Right cardiac atrium (tissue), 5 donors: ENCODE measurements around the gene METTL25. TPM values are rescaled to one million over a fixed set of nuclear protein-coding genes. Genes with fewer than 3 reads are reported as not detected.

Source experiments
- ATAC-seq, 2 donors: fragments of 200-7000 bp; cut with Tn5 transposase; one replicate each; pipeline versions ENCODE4 v1.8.0 to v1.9.1; 2020; ENCODE audit warnings: moderate library complexity in 2 of 2, mild to moderate bottlenecking in 1 of 2
- DNase-seq, 3 donors: peaks; one replicate each; pipeline ENCODE4 v3.0.0-alpha.2; 2020
- H3K27ac ChIP-seq: one replicate; pipeline ENCODE4 v1.5.1; 2013; ENCODE audit warnings: mild to moderate bottlenecking, low read length, control low read depth, moderate library complexity
- H3K27me3 ChIP-seq: one replicate; pipeline ENCODE4 v1.6.1; 2013; ENCODE audit not compliant: control insufficient read depth, insufficient read depth
- H3K4me1 ChIP-seq: one replicate; pipeline ENCODE4 v1.6.1; 2013; ENCODE audit warnings: low read length; ENCODE audit not compliant: control insufficient read depth, insufficient read depth
- H3K4me3 ChIP-seq: one replicate; pipeline ENCODE4 v1.5.1; 2013; ENCODE audit warnings: low read length, control low read depth
- H3K9me3 ChIP-seq: one replicate; pipeline ENCODE4 v1.6.1; 2013; ENCODE audit warnings: low read length; ENCODE audit not compliant: control insufficient read depth
- WGBS: extraction: QIAGEN DNeasy Blood & Tissue Kit; methylation state at CpG from one replicate; pipeline ENCODE4 v1.1.7; 2013; 5-methylcytosine and 5-hydroxymethylcytosine counted together
- intact Hi-C, 4 donors: fragments of 100-400 bp; cut with DNase I; formaldehyde crosslinking; loops; one replicate each; pipeline versions ENCODE4 v1.11.0 to v1.14.0; 2022 to 2023
- polyA plus RNA-seq: library from polyadenylated mRNA; stranded (reverse); fragments of 200-250 nt; gene quantifications from one replicate; pipeline ENCODE4 v1.2.3, GENCODE V29; 2013
- total RNA-seq, 4 donors: library from RNA; stranded (reverse); fragmentation: NEBNext Ultra II Directional; extraction: Animal tissue kit (Norgen Biotek cat#: 25700); gene quantifications; one replicate each; pipeline ENCODE4 v1.2.1, GENCODE V29; 2021
- donor health status: healthy with polysubstance abuse.
- donor health status: DM: no; HTN: yes; CAD: no.
- donor health status: DM: no; HTN: no; CAD: no.
- donor health status: DM: no; HTN: yes; CAD: no; lungs with severe emphysema.
- donor health status: DM: yes; HTN: yes; CAD: no.

METTL25 gene
- total and polyA plus RNA-seq, 5 donors, result 4.1 to 20.5 (median 19.4) TPM

DNA sequence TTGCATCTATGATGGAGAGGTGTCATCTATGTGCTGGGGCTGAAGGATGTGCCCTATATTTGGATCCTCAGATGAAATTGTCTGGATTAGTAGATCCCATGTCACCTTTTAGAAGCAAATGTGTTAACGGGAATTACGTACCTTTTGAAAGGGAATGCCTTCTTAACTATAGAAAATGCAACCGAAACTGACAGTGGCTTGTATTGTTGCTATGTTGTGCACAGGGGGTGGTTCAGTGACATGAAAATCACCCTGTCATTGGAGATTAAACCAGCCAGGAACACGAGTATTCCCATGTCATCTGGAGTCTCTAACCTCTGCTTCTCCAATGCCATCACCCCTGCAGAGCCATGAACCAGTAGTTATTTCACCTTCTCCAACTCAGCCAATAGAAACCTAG is 110.2 kb downstream of the METTL25 start:
- Histone ChIP-seq H3K27ac (no peak overlapping the region), H3K4me1 (no peaks in the 10 kb centered on the region), H3K9me3 (no peaks in the 10 kb centered on the region), H3K27me3 (no peaks in the 10 kb centered on the region), H3K4me3 (no peak overlapping the region)
- ATAC-seq (no peak), DNase-seq (no peak)
- 97% methylated on average over 4 of the region's 4 CpGs for WGBS
- intact Hi-C loops, result no loop called here

- Histone ChIP-seq H3K27ac (no peak overlapping the region), H3K9me3 (no peaks in the 10 kb centered on the region), H3K27me3 (no peaks in the 10 kb centered on the region), H3K4me1 (no peaks in the 10 kb centered on the region), H3K4me3 (no peak overlapping the region)
- DNase-seq (no peak), ATAC-seq (no peak)
- intact Hi-C loops, result no loop called here
Observed at GRCh38 chr12:82470906-82471512, 112.7 kb downstream of the METTL25 start.

GRCh38 chr12:82473111-82473754 is 114.9 kb downstream of the METTL25 start:
- Histone ChIP-seq H3K9me3 (no peaks in the 10 kb centered on the region), H3K27me3 (no peaks in the 10 kb centered on the region), H3K4me1 (no peaks in the 10 kb centered on the region), H3K4me3 (no peak overlapping the region), H3K27ac (no peak overlapping the region)
- ATAC-seq, result no peak
- peak in 1 of 3 donors; percentile 33 for DNase-seq
- intact Hi-C loops, result no loop called here
- WGBS, result over 99% methylated on average over 8 of the region's 8 CpGs

- ATAC-seq (no peak), DNase-seq (no peak)
- no peak overlapping the region for H3K27ac ChIP-seq
- no peaks in the 10 kb centered on the region for H3K4me1 ChIP-seq
- no peak overlapping the region for H3K4me3 ChIP-seq
- intact Hi-C loops, result no loop called here
- WGBS, result over 99% methylated on average over 2 of the region's 2 CpGs
- no peaks in the 10 kb centered on the region for H3K27me3 ChIP-seq
- H3K9me3 ChIP-seq, result no peaks in the 10 kb centered on the region
Observed at GRCh38 chr12:82474181-82474797, 116.0 kb downstream of the METTL25 start.

DNA sequence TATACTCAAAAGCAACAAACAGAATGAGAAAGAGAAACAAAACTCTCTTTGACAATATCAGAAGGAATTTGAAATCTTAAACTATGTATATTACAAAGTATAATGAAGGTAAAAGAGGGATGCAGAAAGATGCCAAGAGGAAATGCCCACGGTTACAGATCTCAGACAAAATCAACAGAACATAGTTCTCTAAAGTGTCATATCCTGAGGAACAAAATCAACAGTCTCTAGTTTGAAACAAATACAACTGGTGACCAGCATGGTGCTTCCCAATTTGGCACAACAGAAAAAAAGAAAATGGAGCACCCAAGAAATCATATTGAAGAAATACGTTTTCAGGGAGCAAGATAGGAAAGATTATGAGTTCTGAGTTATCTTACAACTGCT is 116.5 kb downstream of the METTL25 start:
- intact Hi-C loops, result no loop called here
- H3K27ac ChIP-seq, result no peak overlapping the region
- no peaks in the 10 kb centered on the region for H3K9me3 ChIP-seq
- no peak overlapping the region for H3K4me3 ChIP-seq
- H3K4me1 ChIP-seq, result no peaks in the 10 kb centered on the region
- DNase-seq, result no peak
- H3K27me3 ChIP-seq, result no peaks in the 10 kb centered on the region
- 73% methylated on average over 2 of the region's 2 CpGs for WGBS
- ATAC-seq, result no peak

GRCh38 chr12:82475211-82475610 is 116.9 kb downstream of the METTL25 start:
- Histone ChIP-seq H3K9me3 (no peaks in the 10 kb centered on the region), H3K27me3 (no peaks in the 10 kb centered on the region), H3K4me1 (no peaks in the 10 kb centered on the region), H3K27ac (no peak overlapping the region), H3K4me3 (no peak overlapping the region)
- WGBS, result 97% methylated on average over 1 of the region's 1 CpG
- intact Hi-C loops, result no loop called here
- ATAC-seq, result no peak
- DNase-seq, result no peak

- Histone ChIP-seq H3K9me3 (no peaks in the 10 kb centered on the region), H3K4me3 (no peak overlapping the region), H3K27me3 (no peaks in the 10 kb centered on the region), H3K27ac (no peak overlapping the region), H3K4me1 (no peaks in the 10 kb centered on the region)
- ATAC-seq, result no peak
- WGBS, result 92% methylated on average over 4 of the region's 4 CpGs
- intact Hi-C loops, result no loop called here
- no peak for DNase-seq
Observed at GRCh38 chr12:82476511-82476910, 118.2 kb downstream of the METTL25 start.

DNA sequence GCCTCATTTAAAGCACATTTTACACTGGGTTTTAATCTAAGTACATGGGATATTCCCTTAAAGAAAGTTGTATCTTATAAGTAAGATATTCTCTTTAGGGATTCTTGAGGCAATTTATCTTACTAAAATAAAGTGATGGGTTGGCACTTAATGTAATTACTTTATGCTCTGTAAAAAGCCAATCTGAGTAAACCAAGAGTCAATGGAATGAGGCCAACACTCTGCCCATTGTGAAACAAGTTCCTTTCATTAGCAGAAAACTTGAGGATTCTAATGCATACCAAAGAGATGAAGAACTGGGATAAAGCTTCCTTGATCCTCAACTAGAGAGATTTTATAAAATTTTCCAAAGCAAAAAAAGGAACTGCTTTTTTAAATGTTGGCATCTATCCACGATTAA is 121.2 kb downstream of the METTL25 start:
- WGBS, result 78% methylated on average over 1 of the region's 1 CpG
- intact Hi-C loops, result no loop called here
- Histone ChIP-seq H3K4me1 (no peaks in the 10 kb centered on the region), H3K27me3 (no peaks in the 10 kb centered on the region), H3K4me3 (no peak overlapping the region), H3K9me3 (no peaks in the 10 kb centered on the region), H3K27ac (no peak overlapping the region)
- DNase-seq, result no peak
- ATAC-seq, result no peak

GRCh38 chr12:82480606-82481005 is 122.3 kb downstream of the METTL25 start:
- ATAC-seq, result no peak
- no peak overlapping the region for H3K27ac ChIP-seq
- intact Hi-C loops, result no loop called here

DNA sequence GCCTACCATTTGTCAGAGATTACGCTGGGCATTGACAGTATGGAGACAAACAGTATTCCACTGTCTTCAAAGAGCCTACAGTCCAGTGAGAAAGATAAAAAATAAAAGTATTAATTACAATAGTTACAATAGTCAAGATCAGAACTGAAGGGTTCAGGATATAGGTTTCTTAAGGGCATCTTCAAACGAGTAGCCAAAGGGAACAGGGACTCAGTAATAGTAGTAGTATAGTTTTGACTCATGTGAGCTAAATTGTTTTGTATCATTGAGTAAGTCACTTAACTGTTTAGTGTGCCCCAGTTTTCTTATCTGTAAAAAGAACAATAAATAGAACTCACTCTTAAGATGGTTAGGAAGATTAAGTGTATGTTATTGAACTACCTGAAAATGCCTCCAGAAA is 123.6 kb downstream of the METTL25 start:
- 91% methylated on average over 2 of the region's 2 CpGs for WGBS
- Histone ChIP-seq H3K27me3 (no peaks in the 10 kb centered on the region), H3K4me1 (no peaks in the 10 kb centered on the region), H3K4me3 (no peak overlapping the region), H3K27ac (no peak overlapping the region), H3K9me3 (no peaks in the 10 kb centered on the region)
- intact Hi-C loops, result no loop called here
- DNase-seq, result no peak
- ATAC-seq, result no peak

More at GRCh38 chr12:82480606-82481005, 122.3 kb downstream of the METTL25 start:
- DNase-seq, result no peak
- no peaks in the 10 kb centered on the region for H3K27me3 ChIP-seq
- H3K4me3 ChIP-seq, result no peak overlapping the region
- H3K4me1 ChIP-seq, result no peaks in the 10 kb centered on the region
- H3K9me3 ChIP-seq, result no peaks in the 10 kb centered on the region
- 97% methylated on average over 3 of the region's 3 CpGs for WGBS

DNA sequence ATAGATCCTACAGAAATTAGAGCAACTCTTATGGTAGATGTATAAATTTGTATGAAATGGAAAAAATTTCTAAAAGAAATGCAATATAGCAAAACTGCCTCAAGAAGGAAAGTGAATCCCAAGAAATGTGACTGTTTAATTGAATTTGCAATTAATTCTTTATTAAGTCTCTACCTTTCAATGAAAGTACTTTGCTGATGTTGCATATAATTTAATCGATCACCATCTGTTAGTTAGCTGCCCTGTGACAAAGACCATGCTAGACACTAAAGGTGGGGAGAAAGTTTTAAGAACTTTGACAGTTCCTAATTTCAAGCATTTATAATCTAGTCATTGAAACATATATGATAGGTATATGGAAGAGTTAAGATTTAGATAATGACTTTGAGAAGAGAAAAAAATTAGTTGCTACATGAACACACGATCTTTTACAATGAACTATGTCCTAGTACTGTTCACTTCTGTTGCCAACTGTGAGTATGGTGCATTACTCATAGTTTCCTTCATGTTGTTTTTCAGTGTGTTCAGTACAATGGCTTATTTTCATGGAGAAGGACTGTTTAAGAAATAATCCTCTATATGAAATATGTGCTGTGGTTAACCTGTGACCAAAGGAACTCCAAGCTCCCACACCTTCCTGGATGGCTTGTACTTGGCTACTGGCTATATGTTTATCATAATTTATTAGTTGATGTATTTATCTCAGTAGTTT is 128.4 kb downstream of the METTL25 start:
- 84% methylated on average over 2 of the region's 2 CpGs for WGBS
- H3K4me1 ChIP-seq, result no peaks in the 10 kb centered on the region
- intact Hi-C loops, result no loop called here
- no peaks in the 10 kb centered on the region for H3K9me3 ChIP-seq
- H3K27ac ChIP-seq, result no peak overlapping the region
- no peak overlapping the region for H3K4me3 ChIP-seq
- DNase-seq, result no peak
- ATAC-seq, result no peak
- H3K27me3 ChIP-seq, result no peaks in the 10 kb centered on the region
